ENCODE data around the gene PABPN1L. TPM values are rescaled to one million over a fixed set of nuclear protein-coding genes. Genes with fewer than 3 reads are reported as not detected.
A peak's percentile ranks its signal among the peaks of the same experiment; 100 is the strongest.

Gene PABPN1L
- total and polyA plus RNA-seq, 2 of the 4 experiments (the other 2 are of a cell fraction): not detected

DNA sequence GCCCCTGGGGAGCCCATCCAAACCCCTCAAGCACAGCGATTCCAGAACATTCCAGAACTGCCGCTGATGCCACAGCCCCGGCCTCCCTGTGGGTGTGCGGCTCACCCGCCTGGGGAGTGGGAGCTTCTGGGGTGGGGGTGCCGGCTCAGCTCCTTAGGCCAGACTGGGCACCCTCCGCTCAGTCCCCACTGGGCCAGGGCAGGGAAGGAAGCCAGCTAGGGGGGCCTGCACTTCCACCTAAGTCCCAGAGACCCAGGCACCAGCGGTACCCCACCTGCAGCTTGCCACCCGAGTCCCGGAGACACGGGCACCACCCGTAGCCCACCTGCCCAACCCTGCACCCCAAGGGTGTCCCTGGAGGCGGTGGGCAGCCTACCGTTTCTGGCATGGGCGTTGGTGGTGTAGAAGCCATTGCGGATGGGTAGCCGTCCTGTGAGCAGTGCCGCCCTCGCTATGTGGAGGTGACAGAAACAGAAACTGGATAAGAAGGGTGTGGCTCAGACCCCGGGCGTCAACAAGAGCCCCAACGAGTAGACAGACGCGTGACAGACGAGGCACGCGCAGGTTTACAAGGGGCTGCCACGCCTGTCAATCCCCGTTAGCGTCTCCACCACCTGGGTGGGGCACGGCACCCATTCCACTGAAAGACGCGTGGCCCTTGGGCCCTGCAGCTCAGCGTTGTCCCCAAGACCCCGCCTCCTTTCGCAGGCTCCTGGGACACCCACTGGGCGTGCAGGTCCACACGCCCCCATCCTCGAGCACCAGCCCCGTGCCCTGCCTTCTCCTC, 24.7 kb downstream of the PABPN1L start:
- H3K27me3 ChIP-seq (ENCODE audit: control insufficient read depth, insufficient read depth, low read length): no peaks in the 10 kb centered on the region
- no peak overlapping the region for H2BK15ac ChIP-seq (ENCODE audit: low read depth, low read length)
- H3K4me2 ChIP-seq (ENCODE audit: low read depth, low read length): no peak overlapping the region
- POLR2A ChIA-PET (ENCODE audit: unreplicated experiment): no interaction called here
- H3K14ac ChIP-seq (replicated peaks; ENCODE audit: low read depth, low read length): no peak overlapping the region
- no peak overlapping the region for H2BK20ac ChIP-seq (ENCODE audit: low read depth, low read length)
- in situ Hi-C loops (cut with MboI; ENCODE audit: low sequenced_read_pairs): no loop called here
- H3K23ac ChIP-seq (ENCODE audit: low read depth, low read length): no peak overlapping the region
- CTCF ChIA-PET: no interaction called here
- H2AFZ ChIP-seq (replicated peaks; ENCODE audit: low read length, poor library complexity): peak overlapping the region; percentile 32
- H3K56ac ChIP-seq (ENCODE audit: extremely low read depth, insufficient read depth, low read length): no peak overlapping the region
- no TSS peak for BruUV-seq (replicated peaks)
- peaks cover 4 to 10% of the 10 kb centered on the region in 2 experiments; a peak in 2 of 4 replicates for H3K79me1 ChIP-seq (ENCODE audit: low read depth in 1 of 2, low read length in 2 of 2)
- H4K91ac ChIP-seq (ENCODE audit: insufficient read depth, low read depth, low read length): no peak overlapping the region
- peaks cover 31% of the 10 kb centered on the region for H3K36me3 ChIP-seq (ENCODE audit: control insufficient read depth, insufficient read depth, low read length)
- no peak overlapping the region for H2AK9ac ChIP-seq (replicated peaks; ENCODE audit: low read depth, low read length, poor library complexity)
- H3K27ac ChIP-seq (ENCODE audit: insufficient read depth, low read length): no peak overlapping the region
- no peak overlapping the region for H3K4me3 ChIP-seq (ENCODE audit: insufficient read depth, low read depth, low read length)
- no peak overlapping the region for H4K8ac ChIP-seq (ENCODE audit: low read depth in 2 of 2, low read length in 2 of 2)
- H3K4ac ChIP-seq (ENCODE audit: low read depth, low read length): no peak overlapping the region
- H2BK120ac ChIP-seq (ENCODE audit: low read depth, low read length): no peak overlapping the region
- no peak overlapping the region for H2BK5ac ChIP-seq (ENCODE audit: low read depth, low read length, poor library complexity, severe bottlenecking)
- intact Hi-C loops (cut with micrococcal nuclease): no loop called here
- 93% methylated on average over 22 of the region's 40 CpGs; no CpG with 5 or more reads in 1 of the 2 experiments for WGBS, 2 experiments (ENCODE audit: extremely low coverage in 2 of 2, insufficient read length in 1 of 2)
- H3K18ac ChIP-seq (ENCODE audit: low read depth, low read length): no peak overlapping the region
- no peak for DNase-seq
- H3K9me3 ChIP-seq (ENCODE audit: control insufficient read depth, insufficient read depth, low read length): no peaks in the 10 kb centered on the region
- ATAC-seq (ENCODE audit: low read depth): no peak
- H4K5ac ChIP-seq (ENCODE audit: low read depth, low read length): no peak overlapping the region
- peaks cover 3% of the 10 kb centered on the region; the same call in 1 of the 2 replicates for H3K4me1 ChIP-seq (ENCODE audit: control insufficient read depth, insufficient read depth, low read length)
- H3K9ac ChIP-seq (ENCODE audit: low read depth, low read length): no peak overlapping the region
- H2AK5ac ChIP-seq (ENCODE audit: low read depth, low read length): no peak overlapping the region
- no peaks in the 10 kb centered on the region for H3K9me1 ChIP-seq (ENCODE audit: insufficient read depth, low read length)
- peaks cover 8% of the 10 kb centered on the region; the same call in 1 of the 2 replicates for H4K20me1 ChIP-seq (ENCODE audit: insufficient read depth, low read length)
- dilution Hi-C loops (cut with HindIII; ENCODE audit: low sequenced_read_pairs, unreplicated experiment): no loop called here
- TF ChIP-seq MXI1 (IDR thresholded peaks at IDR 0.05; ENCODE audit: borderline replicate concordance, low read depth, low read length) (no peak), USF2 (IDR thresholded peaks at IDR 0.05; ENCODE audit: low read depth, low read length) (no peak), POLR2A (IDR thresholded peaks at IDR 0.05; ENCODE audit: low read depth, low read length) (no peak), MAFK (IDR thresholded peaks at IDR 0.05; ENCODE audit: low read depth, low read length) (no peak), RAD21 (IDR thresholded peaks at IDR 0.05; ENCODE audit: low read length) (no peak), MAZ (IDR thresholded peaks at IDR 0.05; ENCODE audit: borderline replicate concordance, low read depth, low read length) (no peak), RFX5 (IDR thresholded peaks at IDR 0.05; ENCODE audit: low read depth, low read length) (no peak), NFE2L2 (IDR thresholded peaks at IDR 0.05; ENCODE audit: low read depth, low read length) (no peak), RCOR1 (IDR thresholded peaks at IDR 0.05; ENCODE audit: insufficient replicate concordance, low read length) (no peak), CEBPB (IDR thresholded peaks at IDR 0.05; ENCODE audit: low read depth, low read length) (no peak), CHD1 (IDR thresholded peaks at IDR 0.05; ENCODE audit: low read depth, low read length) (no peak), SMC3 (IDR thresholded peaks at IDR 0.05; ENCODE audit: low read depth, low read length) (no peak), FOS (IDR thresholded peaks at IDR 0.05; ENCODE audit: low read depth, low read length) (no peak)
- TF ChIP-seq, protein P1, sequence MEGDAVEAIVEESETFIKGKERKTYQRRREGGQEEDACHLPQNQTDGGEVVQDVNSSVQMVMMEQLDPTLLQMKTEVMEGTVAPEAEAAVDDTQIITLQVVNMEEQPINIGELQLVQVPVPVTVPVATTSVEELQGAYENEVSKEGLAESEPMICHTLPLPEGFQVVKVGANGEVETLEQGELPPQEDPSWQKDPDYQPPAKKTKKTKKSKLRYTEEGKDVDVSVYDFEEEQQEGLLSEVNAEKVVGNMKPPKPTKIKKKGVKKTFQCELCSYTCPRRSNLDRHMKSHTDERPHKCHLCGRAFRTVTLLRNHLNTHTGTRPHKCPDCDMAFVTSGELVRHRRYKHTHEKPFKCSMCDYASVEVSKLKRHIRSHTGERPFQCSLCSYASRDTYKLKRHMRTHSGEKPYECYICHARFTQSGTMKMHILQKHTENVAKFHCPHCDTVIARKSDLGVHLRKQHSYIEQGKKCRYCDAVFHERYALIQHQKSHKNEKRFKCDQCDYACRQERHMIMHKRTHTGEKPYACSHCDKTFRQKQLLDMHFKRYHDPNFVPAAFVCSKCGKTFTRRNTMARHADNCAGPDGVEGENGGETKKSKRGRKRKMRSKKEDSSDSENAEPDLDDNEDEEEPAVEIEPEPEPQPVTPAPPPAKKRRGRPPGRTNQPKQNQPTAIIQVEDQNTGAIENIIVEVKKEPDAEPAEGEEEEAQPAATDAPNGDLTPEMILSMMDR (conservative IDR thresholded peaks at IDR 0.05; ENCODE audit: low read depth, low read length): no peak
- TF ChIP-seq, protein P2, sequence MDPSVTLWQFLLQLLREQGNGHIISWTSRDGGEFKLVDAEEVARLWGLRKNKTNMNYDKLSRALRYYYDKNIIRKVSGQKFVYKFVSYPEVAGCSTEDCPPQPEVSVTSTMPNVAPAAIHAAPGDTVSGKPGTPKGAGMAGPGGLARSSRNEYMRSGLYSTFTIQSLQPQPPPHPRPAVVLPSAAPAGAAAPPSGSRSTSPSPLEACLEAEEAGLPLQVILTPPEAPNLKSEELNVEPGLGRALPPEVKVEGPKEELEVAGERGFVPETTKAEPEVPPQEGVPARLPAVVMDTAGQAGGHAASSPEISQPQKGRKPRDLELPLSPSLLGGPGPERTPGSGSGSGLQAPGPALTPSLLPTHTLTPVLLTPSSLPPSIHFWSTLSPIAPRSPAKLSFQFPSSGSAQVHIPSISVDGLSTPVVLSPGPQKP (IDR thresholded peaks at IDR 0.05; ENCODE audit: borderline replicate concordance, low read depth, low read length): no peak

All from IMR-90 (cell line).